ENCODE measurements around the gene IL18BP.
A peak's percentile ranks its signal among the peaks of the same experiment; 100 is the strongest.

IL18BP gene

DNA sequence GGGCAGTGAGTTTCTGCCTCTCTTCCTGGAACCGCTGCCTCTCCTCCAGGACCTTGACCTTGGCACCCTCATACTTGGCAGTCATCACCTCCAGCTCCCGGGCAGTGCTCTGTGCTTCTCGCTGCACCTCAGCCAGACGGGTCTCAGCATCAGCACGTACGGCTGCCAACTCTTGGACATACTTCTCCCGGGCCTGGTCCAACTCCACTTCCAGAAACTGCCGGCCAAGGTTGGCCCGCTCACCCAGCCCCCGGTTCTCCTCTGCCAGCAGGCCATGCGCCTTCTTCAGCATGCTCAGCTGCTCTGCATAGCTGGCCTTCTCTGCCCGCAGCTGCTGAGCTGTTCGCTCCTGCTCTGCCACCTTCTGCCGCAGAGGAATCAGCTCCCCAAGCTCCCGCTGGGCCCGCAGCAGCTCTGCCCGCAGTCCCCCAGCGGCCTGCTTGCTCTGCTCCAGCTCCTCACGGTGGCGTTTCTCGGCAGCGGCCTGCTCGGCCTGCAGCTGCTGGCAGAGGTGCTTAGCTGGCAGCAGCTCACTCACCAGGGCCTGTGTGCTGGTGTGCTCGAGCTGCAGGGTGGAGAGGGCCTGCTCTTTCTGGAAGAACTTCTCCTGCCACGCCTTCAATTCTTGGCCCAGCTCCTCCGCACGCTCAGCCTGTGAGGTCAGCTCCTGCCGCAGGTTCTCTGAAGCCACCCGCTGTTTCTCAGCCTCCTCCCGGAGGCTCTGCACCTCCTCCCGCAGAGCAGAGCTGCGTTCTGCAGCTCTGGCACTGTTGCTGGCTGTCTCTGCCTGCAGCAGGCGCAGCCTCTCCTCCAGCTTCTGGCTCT lies 14.4 kb downstream of the IL18BP start:
- TF ChIP-seq ZFX (IDR thresholded peaks at IDR 0.05) = peak; percentile 61; the same call in 1 of the 2 replicates
- TF ChIP-seq, protein P1, sequence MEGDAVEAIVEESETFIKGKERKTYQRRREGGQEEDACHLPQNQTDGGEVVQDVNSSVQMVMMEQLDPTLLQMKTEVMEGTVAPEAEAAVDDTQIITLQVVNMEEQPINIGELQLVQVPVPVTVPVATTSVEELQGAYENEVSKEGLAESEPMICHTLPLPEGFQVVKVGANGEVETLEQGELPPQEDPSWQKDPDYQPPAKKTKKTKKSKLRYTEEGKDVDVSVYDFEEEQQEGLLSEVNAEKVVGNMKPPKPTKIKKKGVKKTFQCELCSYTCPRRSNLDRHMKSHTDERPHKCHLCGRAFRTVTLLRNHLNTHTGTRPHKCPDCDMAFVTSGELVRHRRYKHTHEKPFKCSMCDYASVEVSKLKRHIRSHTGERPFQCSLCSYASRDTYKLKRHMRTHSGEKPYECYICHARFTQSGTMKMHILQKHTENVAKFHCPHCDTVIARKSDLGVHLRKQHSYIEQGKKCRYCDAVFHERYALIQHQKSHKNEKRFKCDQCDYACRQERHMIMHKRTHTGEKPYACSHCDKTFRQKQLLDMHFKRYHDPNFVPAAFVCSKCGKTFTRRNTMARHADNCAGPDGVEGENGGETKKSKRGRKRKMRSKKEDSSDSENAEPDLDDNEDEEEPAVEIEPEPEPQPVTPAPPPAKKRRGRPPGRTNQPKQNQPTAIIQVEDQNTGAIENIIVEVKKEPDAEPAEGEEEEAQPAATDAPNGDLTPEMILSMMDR (conservative IDR thresholded peaks at IDR 0.05) = no peak
- H3K27ac ChIP-seq = peak overlapping the region; percentile 39

- peak overlapping the region; percentile 39 for H3K27ac ChIP-seq
- TF ChIP-seq ZFX (IDR thresholded peaks at IDR 0.05) = no peak
- TF ChIP-seq, protein P1 (conservative IDR thresholded peaks at IDR 0.05) = no peak
Measured at GRCh38 chr11:72013765-72014711, 15.3 kb downstream of the IL18BP start.

DNA sequence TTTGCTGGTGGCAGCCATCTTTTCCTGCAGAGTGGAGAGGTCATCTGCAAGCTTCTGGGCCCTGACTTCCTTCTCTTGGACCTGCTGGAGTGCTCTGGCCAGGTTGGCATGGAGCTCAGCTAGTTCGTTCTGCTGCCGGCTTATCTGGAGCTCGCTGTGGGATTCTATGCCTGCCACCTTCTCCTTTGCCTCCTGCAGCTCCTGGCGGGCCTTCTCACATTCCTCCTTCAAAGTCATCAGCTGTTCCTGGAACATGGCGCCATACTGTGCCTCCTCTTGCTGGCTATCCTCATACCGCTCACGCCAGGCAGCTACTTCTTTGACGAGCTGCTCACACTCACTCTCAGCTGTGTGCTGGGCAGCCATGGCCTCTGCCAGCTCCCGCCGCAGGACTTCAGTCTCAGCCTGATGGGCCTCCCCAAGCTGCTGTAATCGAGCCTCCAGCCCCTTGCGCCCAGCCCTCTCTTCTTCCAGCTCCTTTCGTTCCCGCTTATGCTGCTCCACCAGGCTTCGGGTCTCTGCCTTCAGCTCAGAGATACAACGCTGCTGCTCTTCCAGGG lies 16.1 kb downstream of the IL18BP start:
- no peak for TF ChIP-seq ZFX (IDR thresholded peaks at IDR 0.05)
- TF ChIP-seq, protein P1 (conservative IDR thresholded peaks at IDR 0.05) = no peak
- no peak overlapping the region for H3K27ac ChIP-seq

DNA sequence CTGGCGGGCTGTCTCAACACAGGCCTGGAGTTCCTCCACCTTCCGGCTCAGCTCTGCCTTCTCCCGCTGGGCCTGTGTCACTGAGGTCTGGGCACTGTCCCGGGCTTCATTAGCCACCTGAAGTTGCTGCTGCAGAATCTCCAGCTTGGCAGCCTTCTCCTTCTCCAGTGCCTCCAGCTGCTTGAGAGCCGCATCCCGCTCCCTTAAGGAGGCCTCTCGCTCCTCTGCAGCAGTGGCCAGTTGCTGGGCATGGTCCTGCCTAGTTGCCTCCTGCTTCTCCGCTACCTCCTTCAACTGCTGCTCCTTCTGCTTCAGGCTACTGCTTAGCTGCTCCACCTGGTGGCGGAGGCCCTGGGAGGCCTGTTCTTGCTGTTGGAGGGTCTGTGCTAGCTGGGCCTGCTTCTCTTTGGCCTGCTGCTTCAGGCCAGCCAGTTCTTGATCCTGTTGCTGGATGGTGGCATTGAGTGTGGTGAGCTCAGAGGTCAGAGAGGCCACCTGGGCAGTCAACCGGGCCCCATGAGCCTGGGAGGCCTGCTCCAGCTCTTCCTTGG lies 16.9 kb downstream of the IL18BP start:
- TF ChIP-seq, protein P1 (conservative IDR thresholded peaks at IDR 0.05) = no peak; the same call in 1 of the 2 replicates
- TF ChIP-seq ZFX (IDR thresholded peaks at IDR 0.05) = no peak
- H3K27ac ChIP-seq = no peak overlapping the region

DNA sequence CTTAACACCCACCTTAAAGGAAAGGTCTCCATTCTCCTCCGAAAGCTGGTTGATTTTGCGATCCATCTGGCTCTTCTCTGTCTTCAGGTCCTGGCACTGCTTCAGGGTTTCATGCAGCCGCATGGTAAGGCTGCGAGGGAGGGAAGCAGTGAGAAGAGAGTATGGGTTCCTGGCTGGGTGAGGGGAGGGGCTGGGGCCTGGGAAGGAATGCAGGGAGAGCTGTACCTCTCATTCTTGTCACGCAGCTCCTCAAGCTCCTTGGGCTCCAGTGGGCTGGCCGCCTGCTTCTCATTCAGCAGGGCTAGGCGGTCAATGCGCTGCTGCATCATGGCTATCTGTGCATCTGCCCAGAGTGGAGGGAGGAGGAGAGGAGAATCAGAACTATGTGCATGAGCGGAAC lies 19.5 kb downstream of the IL18BP start:
- H3K27ac ChIP-seq = no peak overlapping the region
- TF ChIP-seq ZFX (IDR thresholded peaks at IDR 0.05) = no peak
- TF ChIP-seq, protein P1 (conservative IDR thresholded peaks at IDR 0.05) = no peak

DNA sequence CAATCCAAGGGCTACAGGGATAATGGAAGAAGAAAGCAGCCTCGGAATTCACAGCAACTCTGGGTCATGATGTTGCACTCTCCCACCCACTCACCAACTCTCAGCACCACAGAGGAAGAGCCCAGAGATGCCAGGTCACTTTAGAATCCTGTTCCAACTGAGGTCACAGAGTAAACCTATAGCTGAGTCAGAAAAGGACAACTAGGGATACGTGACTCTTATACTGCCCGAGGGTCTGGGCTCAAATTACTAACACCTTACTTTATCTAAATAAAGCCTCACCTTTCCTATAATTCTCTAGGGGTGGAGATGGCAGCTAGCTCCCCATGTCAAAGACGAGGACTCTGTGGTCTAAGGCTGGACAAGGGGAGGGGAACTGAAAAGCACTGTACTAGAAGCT lies 24.6 kb downstream of the IL18BP start:
- no peak overlapping the region for H3K27ac ChIP-seq
- TF ChIP-seq, protein P1 (conservative IDR thresholded peaks at IDR 0.05) = no peak
- no peak for TF ChIP-seq ZFX (IDR thresholded peaks at IDR 0.05)

Data from C4-2B (cell line).